ENCODE measurements around the gene CAB39L. TPM values are rescaled to one million over a fixed set of nuclear protein-coding genes. Genes with fewer than 3 reads are reported as not detected.

Gene CAB39L
- total RNA-seq, 1 donor from 2014 or later = 3.4 TPM

DNA sequence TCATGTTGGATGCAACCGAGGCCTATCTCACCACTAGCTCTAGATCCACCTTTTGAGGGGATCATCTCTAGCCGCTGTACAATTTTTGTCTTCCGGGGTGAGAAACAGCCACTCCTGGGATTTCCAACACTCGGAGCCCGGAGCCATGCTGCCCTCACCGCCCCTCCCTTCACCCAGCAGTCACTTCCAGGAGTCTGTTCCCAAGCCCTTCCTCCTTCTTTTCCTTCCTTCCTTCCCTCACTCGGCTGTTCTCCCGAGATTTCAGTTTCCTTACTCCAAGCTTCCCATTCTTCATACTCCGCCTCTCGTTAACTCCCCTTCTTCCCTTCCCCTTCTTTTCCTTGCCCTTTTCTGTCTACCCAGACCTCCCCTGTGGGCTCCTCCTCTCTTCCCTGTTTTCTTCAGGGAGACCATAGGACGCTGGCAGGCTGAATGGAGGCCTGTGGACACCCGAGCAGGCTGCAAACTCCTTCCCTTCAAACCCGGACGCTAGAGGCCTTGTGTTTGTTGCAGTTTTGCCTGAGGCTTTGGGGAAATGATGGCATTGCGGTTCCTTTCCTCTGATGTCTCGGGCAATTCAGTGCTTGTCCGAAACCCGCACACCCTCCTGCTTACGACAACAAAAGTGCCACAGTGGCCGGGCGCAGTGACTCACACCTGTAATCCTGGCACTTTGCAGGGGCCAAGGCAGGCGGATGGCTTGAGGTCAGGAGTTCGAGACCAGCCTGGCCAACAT, 96.0 kb downstream of the CAB39L start:
- ATAC-seq (ENCODE audit: low read depth) = no peak
- Mint-ChIP-seq H3K36me3 (ENCODE audit: low read depth) (peaks cover 10% of the 10 kb centered on the region), H3K27ac (no peak overlapping the region), H3K4me1 (no peaks in the 10 kb centered on the region), H3K9me3 (no peaks in the 10 kb centered on the region), H3K27me3 (no peaks in the 10 kb centered on the region), H3K4me3 (no peak overlapping the region)
- intact Hi-C loops (cut with micrococcal nuclease) = loop anchor here (10.0 kb wide), 1 partner anchor 47 kb away; no protein-coding TSS in a partner anchor
- no peak for DNase-seq
- CTCF ChIA-PET = no interaction called here
- TF ChIP-seq, protein P1, sequence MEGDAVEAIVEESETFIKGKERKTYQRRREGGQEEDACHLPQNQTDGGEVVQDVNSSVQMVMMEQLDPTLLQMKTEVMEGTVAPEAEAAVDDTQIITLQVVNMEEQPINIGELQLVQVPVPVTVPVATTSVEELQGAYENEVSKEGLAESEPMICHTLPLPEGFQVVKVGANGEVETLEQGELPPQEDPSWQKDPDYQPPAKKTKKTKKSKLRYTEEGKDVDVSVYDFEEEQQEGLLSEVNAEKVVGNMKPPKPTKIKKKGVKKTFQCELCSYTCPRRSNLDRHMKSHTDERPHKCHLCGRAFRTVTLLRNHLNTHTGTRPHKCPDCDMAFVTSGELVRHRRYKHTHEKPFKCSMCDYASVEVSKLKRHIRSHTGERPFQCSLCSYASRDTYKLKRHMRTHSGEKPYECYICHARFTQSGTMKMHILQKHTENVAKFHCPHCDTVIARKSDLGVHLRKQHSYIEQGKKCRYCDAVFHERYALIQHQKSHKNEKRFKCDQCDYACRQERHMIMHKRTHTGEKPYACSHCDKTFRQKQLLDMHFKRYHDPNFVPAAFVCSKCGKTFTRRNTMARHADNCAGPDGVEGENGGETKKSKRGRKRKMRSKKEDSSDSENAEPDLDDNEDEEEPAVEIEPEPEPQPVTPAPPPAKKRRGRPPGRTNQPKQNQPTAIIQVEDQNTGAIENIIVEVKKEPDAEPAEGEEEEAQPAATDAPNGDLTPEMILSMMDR (IDR thresholded peaks at IDR 0.05) = no peak
- POLR2A ChIA-PET = no interaction called here

DNA sequence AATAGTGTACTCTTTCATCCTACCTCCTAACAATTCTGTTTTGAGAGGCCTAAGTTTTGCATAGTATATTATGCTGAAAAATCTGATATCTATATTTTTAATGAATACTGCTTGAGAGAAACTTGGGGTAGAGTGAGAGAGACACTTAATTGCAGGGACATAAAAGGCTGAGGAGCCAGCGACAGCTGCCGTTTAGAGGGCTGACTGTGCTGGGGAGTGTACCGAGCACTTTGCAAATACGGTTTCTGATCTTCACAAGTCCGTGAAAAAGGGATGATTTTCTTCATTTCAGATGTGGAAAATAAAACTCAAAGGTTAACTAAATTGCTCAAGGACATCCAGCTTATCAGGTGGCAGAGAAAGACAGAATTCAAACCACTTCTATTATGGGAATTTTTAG, 97.4 kb downstream of the CAB39L start:
- POLR2A ChIA-PET = no interaction called here
- Mint-ChIP-seq H3K27ac (no peak overlapping the region), H3K36me3 (ENCODE audit: low read depth) (peaks cover 10% of the 10 kb centered on the region), H3K4me1 (no peaks in the 10 kb centered on the region), H3K27me3 (no peaks in the 10 kb centered on the region), H3K4me3 (no peak overlapping the region), H3K9me3 (no peaks in the 10 kb centered on the region)
- no peak for DNase-seq
- TF ChIP-seq, protein P1 (IDR thresholded peaks at IDR 0.05) = no peak
- intact Hi-C loops (cut with micrococcal nuclease) = loop anchor here (10.0 kb wide), 1 partner anchor 48 kb away; no protein-coding TSS in a partner anchor
- ATAC-seq (ENCODE audit: low read depth) = no peak
- CTCF ChIA-PET = no interaction called here

DNA sequence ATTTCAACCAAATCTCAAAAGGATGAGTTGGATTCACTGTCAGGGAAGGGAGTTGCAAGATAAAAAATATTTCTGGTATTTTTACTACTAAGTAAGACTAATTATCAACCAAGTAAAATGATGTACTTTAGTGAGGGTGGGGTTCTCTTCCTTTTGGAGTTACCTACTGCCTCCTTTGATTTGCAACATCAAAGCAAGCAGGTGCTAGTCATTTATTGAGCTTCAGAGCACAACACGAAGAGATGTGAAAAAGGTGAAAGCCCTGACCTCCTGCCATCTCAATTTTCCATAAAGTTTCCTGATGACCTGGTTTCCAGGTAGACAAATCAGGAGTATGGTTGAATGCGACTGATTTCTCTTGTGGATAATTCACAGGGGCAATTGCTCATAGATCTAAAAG, 100.1 kb downstream of the CAB39L start:
- intact Hi-C loops (cut with micrococcal nuclease) = loop anchor here (10.0 kb wide), 1 partner anchor 51 kb away; no protein-coding TSS in a partner anchor
- no peak for DNase-seq
- POLR2A ChIA-PET = no interaction called here
- Mint-ChIP-seq H3K36me3 (ENCODE audit: low read depth) (peaks cover 10% of the 10 kb centered on the region), H3K4me3 (no peak overlapping the region), H3K4me1 (no peaks in the 10 kb centered on the region), H3K9me3 (no peaks in the 10 kb centered on the region), H3K27me3 (no peaks in the 10 kb centered on the region), H3K27ac (no peak overlapping the region)
- TF ChIP-seq, protein P1 (IDR thresholded peaks at IDR 0.05) = no peak
- ATAC-seq (ENCODE audit: low read depth) = no peak
- CTCF ChIA-PET = no interaction called here

DNA sequence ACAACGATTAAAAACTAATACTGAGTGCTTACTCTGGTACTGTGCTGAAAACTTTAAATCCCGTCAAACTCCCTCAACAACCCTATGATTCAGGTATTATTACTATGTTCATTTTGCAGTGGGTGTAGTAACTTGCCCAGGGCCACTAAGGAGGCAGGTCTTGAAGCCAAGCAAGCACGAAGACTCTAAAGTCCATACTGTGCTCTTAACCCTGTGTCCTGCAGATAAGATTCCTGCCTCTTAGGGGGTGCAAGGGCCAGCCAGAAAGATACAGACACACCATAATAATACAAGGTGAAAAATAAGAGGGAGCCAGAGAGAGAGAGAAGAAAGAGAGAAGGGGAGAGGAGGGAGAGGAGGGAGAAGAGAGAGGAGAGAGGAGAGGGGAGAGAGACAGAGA, 100.6 kb downstream of the CAB39L start:
- POLR2A ChIA-PET = no interaction called here
- H3K36me3 Mint-ChIP-seq (ENCODE audit: low read depth) = peaks cover 11% of the 10 kb centered on the region
- TF ChIP-seq, protein P1 (IDR thresholded peaks at IDR 0.05) = no peak
- H3K4me3 Mint-ChIP-seq = no peak overlapping the region
- intact Hi-C loops (cut with micrococcal nuclease) = loop anchor here (10.0 kb wide), 1 partner anchor 52 kb away; no protein-coding TSS in a partner anchor
- no peaks in the 10 kb centered on the region for H3K9me3 Mint-ChIP-seq
- H3K27ac Mint-ChIP-seq = no peak overlapping the region
- H3K27me3 Mint-ChIP-seq = no peaks in the 10 kb centered on the region
- no peaks in the 10 kb centered on the region for H3K4me1 Mint-ChIP-seq
- CTCF ChIA-PET = no interaction called here
- ATAC-seq (ENCODE audit: low read depth) = no peak
- DNase-seq = no peak

DNA sequence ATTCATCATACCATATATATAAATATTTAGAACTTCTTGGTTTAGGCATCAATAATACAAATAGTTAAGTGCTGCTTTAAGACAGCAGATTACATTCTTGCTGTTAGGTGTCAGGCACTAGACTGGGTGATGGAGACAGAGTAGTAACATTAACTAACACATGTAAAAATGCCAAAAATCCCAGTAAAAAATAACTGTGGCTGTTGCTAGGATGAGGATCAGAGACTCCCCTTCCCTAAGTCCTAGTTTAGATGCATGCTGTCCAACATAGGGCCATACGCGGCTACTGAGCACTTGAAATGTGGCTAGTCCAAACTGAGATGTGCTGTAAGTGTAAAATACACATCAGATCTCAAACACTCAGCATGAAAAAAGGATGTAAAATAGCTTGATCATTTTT, 101.4 kb downstream of the CAB39L start:
- Mint-ChIP-seq H3K4me1 (no peaks in the 10 kb centered on the region), H3K27ac (no peak overlapping the region), H3K36me3 (ENCODE audit: low read depth) (peaks cover 11% of the 10 kb centered on the region), H3K27me3 (no peaks in the 10 kb centered on the region), H3K9me3 (no peaks in the 10 kb centered on the region), H3K4me3 (no peak overlapping the region)
- TF ChIP-seq, protein P1 (IDR thresholded peaks at IDR 0.05) = no peak
- CTCF ChIA-PET = no interaction called here
- ATAC-seq (ENCODE audit: low read depth) (no peak), DNase-seq (no peak)
- POLR2A ChIA-PET = no interaction called here
- intact Hi-C loops (cut with micrococcal nuclease) = loop anchor here (10.0 kb wide), 1 partner anchor 52 kb away; no protein-coding TSS in a partner anchor

All from activated B cell treated with CpG ODN at 0.5 μM for 24 hours (primary cell).